Spleen (tissue), 11 donors: ENCODE data around the gene MCM9. TPM values are rescaled to one million over a fixed set of nuclear protein-coding genes. Genes with fewer than 3 reads are reported as not detected.
"Not testable (repeated sequence)": the region's sequence is repeated elsewhere in the genome, so short reads cannot be mapped to it uniquely, and the experiment has no call there.

Experiments
- DNase-seq: peaks from one replicate; pipeline ENCODE4 v3.0.0-alpha.2; 2020
- H3K27ac ChIP-seq, 8 donors: fragments of 200-600 bp; sonication (generic) in 7 of 8; 1 replicate in 4 of 8; 2 replicates in 4 of 8; pipeline versions ENCODE4 v1.5.0 to v1.8.0; 2016 to 2021; ENCODE audit warnings: inconsistent platforms in 4 of 8, mild to moderate bottlenecking in 4 of 8, moderate library complexity in 1 of 8
- H3K27me3 ChIP-seq, 7 donors: fragments of 200-600 bp; sonication (generic) in 6 of 7; replicated peaks in 1 of 7; 1 replicate in 4 of 7; 2 replicates in 3 of 7; pipeline versions ENCODE4 v1.5.0 to v1.8.0; 2016 to 2021; ENCODE audit warnings: inconsistent platforms in 3 of 7, mild to moderate bottlenecking in 1 of 7
- H3K36me3 ChIP-seq, 6 donors: fragments of 200-600 bp; sonication (generic) in 5 of 6; 1 replicate in 4 of 6; 2 replicates in 2 of 6; pipeline versions ENCODE4 v1.5.0 to v1.8.0; 2016 to 2021; ENCODE audit warnings: inconsistent platforms in 2 of 6
- H3K4me1 ChIP-seq, 6 donors: fragments of 200-600 bp; sonication (generic) in 5 of 6; 1 replicate in 3 of 6; 2 replicates in 3 of 6; pipeline versions ENCODE4 v1.5.0 to v1.8.0; 2016 to 2021; ENCODE audit warnings: inconsistent platforms in 3 of 6
- H3K4me3 ChIP-seq, 8 donors: fragments of 200-600 bp; sonication (generic) in 7 of 8; 1 replicate in 4 of 8; 2 replicates in 4 of 8; pipeline versions ENCODE4 v1.5.0 to v1.8.0; 2016 to 2021; ENCODE audit warnings: inconsistent platforms in 4 of 8, mild to moderate bottlenecking in 4 of 8, moderate library complexity in 2 of 8
- H3K9me3 ChIP-seq, 8 donors: fragments of 200-600 bp; sonication (generic) in 7 of 8; 1 replicate in 4 of 8; 2 replicates in 4 of 8; pipeline versions ENCODE4 v1.5.0 to v1.8.0; 2016 to 2021; ENCODE audit warnings: inconsistent platforms in 4 of 8
- CTCF ChIP-seq, 11 experiments: fragments of 200-600 bp in 7 of 11; fragments of 450-650 bp in 4 of 11; sonication (generic) in 4 of 11; IDR thresholded peaks in 8 of 11; conservative IDR thresholded peaks in 3 of 11; 1 replicate in 7 of 11; 2 replicates in 4 of 11; pipeline versions ENCODE4 v1.4.0 to v1.8.0; 2016 to 2021; ENCODE audit warnings: antibody characterized with exemption in 11 of 11, inconsistent platforms in 4 of 11, mild to moderate bottlenecking in 1 of 11
- POLR2A ChIP-seq, 3 donors: fragments of 450-650 bp; IDR thresholded peaks; one replicate each; pipeline ENCODE4 v1.5.1; 2017; ENCODE audit warnings: antibody characterized with exemption in 3 of 3, mild to moderate bottlenecking in 1 of 3
- POLR2AphosphoS5 ChIP-seq, 3 donors: sonication (generic); formaldehyde crosslinking; IDR thresholded peaks; one replicate each; pipeline ENCODE4 v1.5.1; 2017; ENCODE audit warnings: antibody characterized with exemption in 3 of 3
- WGBS, 5 donors: extraction: QIAGEN DNeasy Blood & Tissue Kit in 3 of 5; methylation state at CpG; one replicate each; pipeline versions ENCODE4 v1.1.5 to v1.1.7; 2013 to 2018; 5-methylcytosine and 5-hydroxymethylcytosine counted together
- intact Hi-C: fragments of 100-400 bp; cut with DNase I; formaldehyde crosslinking; loops from one replicate; pipeline ENCODE4 v1.15.0; 2023; ENCODE audit warnings: low total_unique reads
- polyA plus RNA-seq, 3 donors: library from polyadenylated mRNA; stranded (reverse); fragments of 200-250 nt; gene quantifications; one replicate each; pipeline ENCODE4 v1.2.1, GENCODE V29; 2013
- total RNA-seq, 7 donors: library from RNA; depleted of rRNA in 3 of 7; stranded (reverse); fragments of >200 nt in 3 of 7; fragmentation: NEBNext Ultra II Directional in 4 of 7; extraction: Animal tissue kit (Norgen Biotek cat#: 25700) in 4 of 7; gene quantifications; one replicate each; pipeline versions ENCODE4 v1.1.0 to v1.2.1, GENCODE V29; 2016 to 2021
- donor health status: healthy with polysubstance abuse.
- donor health status: DM: no; HTN: no; CAD: no; lungs with moderate emphysema.
- donor health status: DM: no; HTN: no; CAD: no.
- donor health status: Bipolar disorder and iron deficiency.
- donor health status: healthy.
- donor health status: DM: no; HTN: no; CAD: no.
- donor health status: DM: yes; HTN: yes; CAD: no.

The MCM9 gene
- total and polyA plus RNA-seq, 10 donors, result 3.7 to 33.6 (median 21.5) TPM

- H3K27me3 ChIP-seq, H3K9me3 ChIP-seq, H3K4me3 ChIP-seq, H3K36me3 ChIP-seq, intact Hi-C loops: not testable (repeated sequence)
- H3K27ac ChIP-seq, result peak overlapping the region in 4 of 8 donors; percentile 34 to 60 (median 54)
- H3K4me1 ChIP-seq, result peaks cover 7 to 14% (median 8%) of the 10 kb centered on the region in 6 donors
- DNase-seq, result peak; percentile 92
- peak in 7 of 11 experiments; percentile 7 to 43 (median 31) for TF ChIP-seq CTCF (IDR thresholded peaks at IDR 0.05 in 8 of 11, conservative IDR thresholded peaks at IDR 0.05 in 3 of 11)
- 58 to 77% (median 67%) methylated on average over 8 to 9 of the region's 9 CpGs for WGBS, 5 donors
Observed at GRCh38 chr6:118796548-118796947, 138.4 kb downstream of the MCM9 start.

DNA sequence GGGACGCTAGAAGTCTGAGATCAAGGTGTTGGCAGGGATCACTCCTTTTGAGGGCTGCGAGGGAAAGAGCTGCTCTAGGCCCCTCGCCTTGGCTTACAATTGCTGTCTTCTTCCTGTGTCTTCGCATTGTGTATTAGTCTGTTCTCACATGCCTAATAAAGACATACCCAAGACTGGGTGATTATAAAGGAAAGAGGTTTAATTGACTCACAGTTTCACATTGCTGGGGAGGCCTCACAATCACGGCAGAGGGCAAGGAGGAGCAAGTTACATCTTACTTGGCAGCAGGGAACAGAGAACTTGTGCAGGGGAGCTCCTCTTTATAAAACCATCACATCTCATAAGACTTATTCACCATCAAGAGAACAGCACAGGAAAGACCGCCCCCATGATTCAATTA is 143.5 kb downstream of the MCM9 start:
- Histone ChIP-seq H3K27me3 (no peaks in the 10 kb centered on the region), H3K27ac (no peak overlapping the region), H3K4me3 (no peak overlapping the region), H3K36me3 (no peaks in the 10 kb centered on the region), H3K4me1 (peaks cover 6 to 17% (median 11%) of the 10 kb centered on the region in 6 donors), H3K9me3 (no peaks in the 10 kb centered on the region)
- WGBS, 5 donors, result 84 to 97% (median 93%) methylated on average over 6 of the region's 6 CpGs
- intact Hi-C loops, result no loop called here
- TF ChIP-seq CTCF (IDR thresholded peaks at IDR 0.05 in 8 of 11, conservative IDR thresholded peaks at IDR 0.05 in 3 of 11) (no peak), POLR2AphosphoS5 (IDR thresholded peaks at IDR 0.05) (no peak), POLR2A (IDR thresholded peaks at IDR 0.05) (no peak)
- DNase-seq, result no peak

DNA sequence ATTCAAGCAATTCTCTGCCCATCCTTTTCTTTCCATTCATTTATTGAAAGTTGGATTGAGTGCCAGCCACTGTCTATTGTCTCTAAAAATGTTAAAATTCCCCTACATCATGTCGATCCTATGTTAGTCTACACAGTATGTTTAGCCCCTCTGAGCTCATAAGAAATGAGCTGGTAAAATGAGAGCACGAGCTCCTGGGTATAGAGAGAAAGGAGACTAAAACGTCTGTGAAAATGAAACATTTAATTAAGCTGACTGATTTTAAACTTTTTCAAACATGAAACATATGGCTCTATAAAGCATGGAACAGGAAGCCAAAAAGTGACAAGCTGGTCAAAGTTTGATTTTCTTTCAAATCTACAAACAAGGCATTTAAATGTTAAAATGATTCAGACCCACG is 145.0 kb downstream of the MCM9 start:
- H3K4me1 ChIP-seq, result peaks cover 6 to 18% (median 12%) of the 10 kb centered on the region in 6 donors
- intact Hi-C loops, result loop anchor here (10.0 kb wide), 1 partner anchor 215 kb away; no protein-coding TSS in a partner anchor
- no peak overlapping the region for H3K27ac ChIP-seq
- no peaks in the 10 kb centered on the region for H3K27me3 ChIP-seq
- WGBS, 5 donors, result 62 to 75% (median 71%) methylated on average over 4 of the region's 4 CpGs
- no peak for DNase-seq
- H3K9me3 ChIP-seq, result no peaks in the 10 kb centered on the region
- H3K4me3 ChIP-seq, result no peak overlapping the region
- no peaks in the 10 kb centered on the region for H3K36me3 ChIP-seq
- TF ChIP-seq POLR2AphosphoS5 (IDR thresholded peaks at IDR 0.05), result no peak
- TF ChIP-seq CTCF (IDR thresholded peaks at IDR 0.05 in 8 of 11, conservative IDR thresholded peaks at IDR 0.05 in 3 of 11), result no peak
- TF ChIP-seq POLR2A (IDR thresholded peaks at IDR 0.05), result no peak

DNA sequence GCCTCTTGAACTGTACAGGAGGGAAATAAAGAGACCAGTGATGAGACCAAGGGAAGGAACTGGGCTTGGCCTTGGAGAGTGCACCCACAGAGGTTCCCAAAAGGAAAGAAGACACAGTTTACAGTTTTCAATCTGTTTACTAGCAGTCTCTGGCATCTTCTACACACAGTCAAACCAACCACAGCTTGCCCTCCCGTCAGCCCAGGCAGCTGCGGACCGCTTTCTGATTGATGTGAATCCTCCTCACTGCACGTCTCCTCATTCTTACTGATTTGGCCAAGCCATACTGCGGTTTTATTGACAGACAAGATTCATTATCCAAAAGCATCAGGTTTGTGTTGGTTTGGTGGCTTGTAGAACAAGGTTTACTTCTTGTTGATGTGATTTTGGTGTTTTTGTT is 145.5 kb downstream of the MCM9 start:
- DNase-seq, result no peak
- Histone ChIP-seq H3K4me3 (no peak overlapping the region), H3K36me3 (no peaks in the 10 kb centered on the region), H3K27ac (no peak overlapping the region), H3K27me3 (no peaks in the 10 kb centered on the region), H3K4me1 (peaks cover 6 to 23% (median 14%) of the 10 kb centered on the region in 6 donors), H3K9me3 (no peaks in the 10 kb centered on the region)
- TF ChIP-seq CTCF (IDR thresholded peaks at IDR 0.05 in 8 of 11, conservative IDR thresholded peaks at IDR 0.05 in 3 of 11), result no peak
- TF ChIP-seq POLR2AphosphoS5 (IDR thresholded peaks at IDR 0.05), result no peak
- TF ChIP-seq POLR2A (IDR thresholded peaks at IDR 0.05), result no peak
- 92 to 99% (median 96%) methylated on average over 5 of the region's 5 CpGs for WGBS, 5 donors
- intact Hi-C loops, result loop anchor here (10.0 kb wide), 1 partner anchor 215 kb away; no protein-coding TSS in a partner anchor
